ENCODE measurements around the gene GLOD4. TPM values are rescaled to one million over a fixed set of nuclear protein-coding genes. Genes with fewer than 3 reads are reported as not detected.
"Not testable (repeated sequence)": the region's sequence is repeated elsewhere in the genome, so short reads cannot be mapped to it uniquely, and the experiment has no call there.

GLOD4 gene, protein sequence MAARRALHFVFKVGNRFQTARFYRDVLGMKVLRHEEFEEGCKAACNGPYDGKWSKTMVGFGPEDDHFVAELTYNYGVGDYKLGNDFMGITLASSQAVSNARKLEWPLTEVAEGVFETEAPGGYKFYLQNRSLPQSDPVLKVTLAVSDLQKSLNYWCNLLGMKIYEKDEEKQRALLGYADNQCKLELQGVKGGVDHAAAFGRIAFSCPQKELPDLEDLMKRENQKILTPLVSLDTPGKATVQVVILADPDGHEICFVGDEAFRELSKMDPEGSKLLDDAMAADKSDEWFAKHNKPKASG
- 10 to 100 TPM; 46.5 to 47.5 TPM for total RNA-seq
- 100 to 1,000 TPM in 1 of 6 donors, 10 to 100 TPM in 5; 86.2 to 105 (median 94.6) TPM for polyA plus RNA-seq (ENCODE audit: insufficient read length in 6 of 6)
- long read RNA-seq, donor 1, transcript GLOD4-202 (9 exons, 2,059 nt), result major isoform, 48 of 121 reads
- long read RNA-seq, donor 1, partial matches to known transcripts, result 61 of 121 reads
- long read RNA-seq, donor 1, other reads (novel, unspliced or antisense), result 11 of 121 reads
- long read RNA-seq, donor 2, transcript GLOD4-202 (9 exons, 2,059 nt), result major isoform, 21 of 46 reads
- long read RNA-seq, donor 2, partial matches to known transcripts, result 23 of 46 reads
- long read RNA-seq, donor 2, other reads (novel, unspliced or antisense), result 0 of 46 reads
- long read RNA-seq, donor 3, transcript GLOD4-202 (9 exons, 2,059 nt), result major isoform, 32 of 58 reads
- long read RNA-seq, donor 3, partial matches to known transcripts, result 14 of 58 reads
- long read RNA-seq, donor 3, other reads (novel, unspliced or antisense), result 9 of 58 reads
- long read RNA-seq, donor 4, transcript GLOD4-202 (9 exons, 2,059 nt), result major isoform, 23 of 33 reads
- long read RNA-seq, donor 4, partial matches to known transcripts, result 9 of 33 reads
- long read RNA-seq, donor 4, other reads (novel, unspliced or antisense), result 1 of 33 reads
- long read RNA-seq, donor 5, transcript GLOD4-202 (9 exons, 2,059 nt), result major isoform, 26 of 48 reads
- long read RNA-seq, donor 5, partial matches to known transcripts, result 19 of 48 reads
- long read RNA-seq, donor 5, other reads (novel, unspliced or antisense), result 0 of 48 reads
- long read RNA-seq, donor 6, transcript GLOD4-202 (9 exons, 2,059 nt), result major isoform, 42 of 65 reads
- long read RNA-seq, donor 6, partial matches to known transcripts, result 12 of 65 reads
- long read RNA-seq, donor 6, other reads (novel, unspliced or antisense), result 9 of 65 reads
- long read RNA-seq, donor 7, transcript GLOD4-202 (9 exons, 2,059 nt), result major isoform, 31 of 33 reads
- long read RNA-seq, donor 7, partial matches to known transcripts, result 0 of 33 reads
- long read RNA-seq, donor 7, other reads (novel, unspliced or antisense), result 0 of 33 reads
- long read RNA-seq, donor 8, transcript GLOD4-202 (9 exons, 2,059 nt), result major isoform, 30 of 67 reads
- long read RNA-seq, donor 8, partial matches to known transcripts, result 27 of 67 reads
- long read RNA-seq, donor 8, other reads (novel, unspliced or antisense), result 8 of 67 reads
- long read RNA-seq, donor 9, partial matches to known transcripts, result 0 of 1 reads
- long read RNA-seq, donor 9, other reads (novel, unspliced or antisense), result 0 of 1 reads
- long read RNA-seq, donor 10, transcript GLOD4-202 (9 exons, 2,059 nt), result major isoform, 34 of 38 reads
- long read RNA-seq, donor 10, partial matches to known transcripts, result 3 of 38 reads
- long read RNA-seq, donor 10, other reads (novel, unspliced or antisense), result 1 of 38 reads
- long read RNA-seq, donor 11, result 0 reads
- long read RNA-seq, donor 12, transcript GLOD4-202 (9 exons, 2,059 nt), result major isoform, 25 of 52 reads
- long read RNA-seq, donor 12, partial matches to known transcripts, result 17 of 52 reads
- long read RNA-seq, donor 12, other reads (novel, unspliced or antisense), result 8 of 52 reads

DNA sequence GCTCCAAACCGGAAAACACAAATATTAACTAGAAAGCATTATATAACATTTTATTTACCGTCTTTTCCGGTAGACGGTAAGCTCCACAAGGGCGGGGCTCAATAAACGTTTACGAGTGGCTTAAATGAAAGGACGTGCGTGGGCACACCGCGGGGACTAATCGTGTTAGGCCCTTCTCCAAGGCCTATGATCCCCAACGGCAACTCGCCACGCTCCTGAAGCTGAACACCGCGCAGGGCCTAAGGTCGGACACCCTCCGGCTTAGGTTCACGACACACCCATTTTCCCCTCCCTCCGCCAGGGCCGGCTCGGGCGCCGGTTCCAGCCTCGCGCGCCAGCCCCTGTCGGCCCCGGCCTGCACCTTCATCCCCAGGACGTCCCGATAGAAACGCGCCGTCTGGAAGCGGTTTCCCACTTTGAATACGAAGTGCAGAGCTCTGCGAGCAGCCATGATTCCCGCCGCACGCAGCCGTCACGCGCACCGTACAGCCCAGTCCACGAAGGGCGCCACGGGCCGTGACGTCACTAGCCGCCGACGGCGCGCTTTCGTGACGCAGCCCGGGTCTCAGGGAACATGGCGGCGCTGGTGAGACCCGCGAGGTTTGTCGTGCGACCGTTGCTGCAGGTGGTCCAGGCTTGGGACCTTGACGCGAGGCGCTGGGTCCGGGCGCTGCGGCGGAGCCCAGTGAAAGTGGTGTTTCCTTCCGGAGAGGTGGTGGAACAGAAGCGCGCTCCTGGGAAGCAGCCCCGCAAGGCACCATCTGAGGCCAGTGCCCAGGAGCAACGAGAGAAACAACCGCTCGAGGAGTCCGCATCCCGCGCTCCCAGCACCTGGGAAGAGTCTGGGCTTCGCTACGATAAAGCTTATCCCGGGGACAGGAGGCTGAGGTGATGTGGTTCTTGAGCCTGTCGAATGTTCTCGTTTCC is at the start of gene GLOD4, which contains the start of gene MRM3:
TSS of gene GLOD4 (minus strand) at position 476 of the 927 bp plus-strand sequence. CDS start at position 451, 25 bp downstream.
TSS of gene MRM3 (plus strand) at position 549 of the 927 bp plus-strand sequence. CDS start at position 575, 26 bp downstream.
- intact Hi-C loops (cut with DNase I), result no loop called here
- ATAC-seq (peak; percentile 97), DNase-seq (peak; percentile 90 to 98 (median 94))
- TF ChIP-seq, protein P1, sequence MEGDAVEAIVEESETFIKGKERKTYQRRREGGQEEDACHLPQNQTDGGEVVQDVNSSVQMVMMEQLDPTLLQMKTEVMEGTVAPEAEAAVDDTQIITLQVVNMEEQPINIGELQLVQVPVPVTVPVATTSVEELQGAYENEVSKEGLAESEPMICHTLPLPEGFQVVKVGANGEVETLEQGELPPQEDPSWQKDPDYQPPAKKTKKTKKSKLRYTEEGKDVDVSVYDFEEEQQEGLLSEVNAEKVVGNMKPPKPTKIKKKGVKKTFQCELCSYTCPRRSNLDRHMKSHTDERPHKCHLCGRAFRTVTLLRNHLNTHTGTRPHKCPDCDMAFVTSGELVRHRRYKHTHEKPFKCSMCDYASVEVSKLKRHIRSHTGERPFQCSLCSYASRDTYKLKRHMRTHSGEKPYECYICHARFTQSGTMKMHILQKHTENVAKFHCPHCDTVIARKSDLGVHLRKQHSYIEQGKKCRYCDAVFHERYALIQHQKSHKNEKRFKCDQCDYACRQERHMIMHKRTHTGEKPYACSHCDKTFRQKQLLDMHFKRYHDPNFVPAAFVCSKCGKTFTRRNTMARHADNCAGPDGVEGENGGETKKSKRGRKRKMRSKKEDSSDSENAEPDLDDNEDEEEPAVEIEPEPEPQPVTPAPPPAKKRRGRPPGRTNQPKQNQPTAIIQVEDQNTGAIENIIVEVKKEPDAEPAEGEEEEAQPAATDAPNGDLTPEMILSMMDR (IDR thresholded peaks at IDR 0.05), result no peak
- Histone ChIP-seq H3K27ac (peak within 1 kb of the TSS; percentile 66 to 84), H3K4me1 (peaks cover 8 to 35% of the 10 kb centered on the region in 2 donors), H3K27me3 (no peaks in the 10 kb centered on the region), H3K36me3 (peaks cover 0 to 37% of the 10 kb centered on the region in 2 donors), H3K9me3 (no peaks in the 10 kb centered on the region), H3K4me3 (peak within 1 kb of the TSS; percentile 65 to 97)

- TF ChIP-seq, protein P1 (IDR thresholded peaks at IDR 0.05), result no peak
- ATAC-seq, result no peak
These were observed 48.9 kb upstream of the GLOD4 start for GRCh38 chr17:830950-831349.

GRCh38 chr17:830381-830780 is 48.3 kb upstream of the GLOD4 start:
- Histone ChIP-seq H3K9me3 (peaks cover 0 to 7% of the 10 kb centered on the region in 2 donors), H3K27ac (no peak overlapping the region), H3K36me3 (no peaks in the 10 kb centered on the region), H3K4me3 (no peak overlapping the region), H3K4me1 (peaks cover 0 to 3% of the 10 kb centered on the region in 2 donors), H3K27me3 (no peaks in the 10 kb centered on the region)
- ATAC-seq (no peak), DNase-seq (no peak)
- intact Hi-C loops (cut with DNase I), result no loop called here
- TF ChIP-seq, protein P1 (IDR thresholded peaks at IDR 0.05), result no peak

More at GRCh38 chr17:830950-831349, 48.9 kb upstream of the GLOD4 start:
- peaks cover 0 to 7% of the 10 kb centered on the region in 2 donors for H3K9me3 ChIP-seq
- H3K4me3 ChIP-seq, result no peak overlapping the region
- intact Hi-C loops (cut with DNase I), result no loop called here
- H3K36me3 ChIP-seq, result no peaks in the 10 kb centered on the region
- H3K4me1 ChIP-seq, result peaks cover 0 to 3% of the 10 kb centered on the region in 2 donors
- no peak for DNase-seq
- H3K27ac ChIP-seq, result no peak overlapping the region
- no peaks in the 10 kb centered on the region for H3K27me3 ChIP-seq

GRCh38 chr17:829614-830013 is 47.5 kb upstream of the GLOD4 start:
- H3K9me3 ChIP-seq; intact Hi-C loops (cut with DNase I); H3K4me3 ChIP-seq; H3K27ac ChIP-seq; DNase-seq; ATAC-seq; H3K27me3 ChIP-seq; H3K36me3 ChIP-seq; H3K4me1 ChIP-seq: not testable (repeated sequence)

All from left lung (tissue), 14 donors.